ENCODE results near the gene TEX9.
"Not testable (repeated sequence)": the region's sequence is repeated elsewhere in the genome, so short reads cannot be mapped to it uniquely, and the experiment has no call there.

- TF ChIP-seq RARB (CRISPR knock-in tag; IDR thresholded peaks at IDR 0.05); CSDC2 (CRISPR knock-in tag; IDR thresholded peaks at IDR 0.05); CREB5 (CRISPR knock-in tag; IDR thresholded peaks at IDR 0.05; ENCODE audit: low read depth); PATZ1 (CRISPR knock-in tag; IDR thresholded peaks at IDR 0.05; ENCODE audit: borderline replicate concordance); PPARA (CRISPR knock-in tag; IDR thresholded peaks at IDR 0.05; ENCODE audit: borderline replicate concordance); ZFP30 (CRISPR knock-in tag; IDR thresholded peaks at IDR 0.05); ZC3H10 (CRISPR knock-in tag; IDR thresholded peaks at IDR 0.05); ZFP3 (CRISPR knock-in tag; IDR thresholded peaks at IDR 0.05); ZNF565 (CRISPR knock-in tag; conservative IDR thresholded peaks at IDR 0.05; ENCODE audit: low read depth); POU6F1 (CRISPR knock-in tag; IDR thresholded peaks at IDR 0.05; ENCODE audit: borderline replicate concordance, low read depth); TOX (CRISPR knock-in tag; IDR thresholded peaks at IDR 0.05; ENCODE audit: borderline replicate concordance); ARNTL (CRISPR knock-in tag; IDR thresholded peaks at IDR 0.05; ENCODE audit: borderline replicate concordance, low read depth): not testable (repeated sequence)
Observed at GRCh38 chr15:56316561-56316960, 48.7 kb upstream of the TEX9 start.
